ENCODE measurements around the gene TUBA4A. TPM values are rescaled to one million over a fixed set of nuclear protein-coding genes. Genes with fewer than 3 reads are reported as not detected.

TUBA4A gene
- total and polyA plus RNA-seq, 2 experiments from 2014 or later, result 44.3 to 77.7 TPM

DNA sequence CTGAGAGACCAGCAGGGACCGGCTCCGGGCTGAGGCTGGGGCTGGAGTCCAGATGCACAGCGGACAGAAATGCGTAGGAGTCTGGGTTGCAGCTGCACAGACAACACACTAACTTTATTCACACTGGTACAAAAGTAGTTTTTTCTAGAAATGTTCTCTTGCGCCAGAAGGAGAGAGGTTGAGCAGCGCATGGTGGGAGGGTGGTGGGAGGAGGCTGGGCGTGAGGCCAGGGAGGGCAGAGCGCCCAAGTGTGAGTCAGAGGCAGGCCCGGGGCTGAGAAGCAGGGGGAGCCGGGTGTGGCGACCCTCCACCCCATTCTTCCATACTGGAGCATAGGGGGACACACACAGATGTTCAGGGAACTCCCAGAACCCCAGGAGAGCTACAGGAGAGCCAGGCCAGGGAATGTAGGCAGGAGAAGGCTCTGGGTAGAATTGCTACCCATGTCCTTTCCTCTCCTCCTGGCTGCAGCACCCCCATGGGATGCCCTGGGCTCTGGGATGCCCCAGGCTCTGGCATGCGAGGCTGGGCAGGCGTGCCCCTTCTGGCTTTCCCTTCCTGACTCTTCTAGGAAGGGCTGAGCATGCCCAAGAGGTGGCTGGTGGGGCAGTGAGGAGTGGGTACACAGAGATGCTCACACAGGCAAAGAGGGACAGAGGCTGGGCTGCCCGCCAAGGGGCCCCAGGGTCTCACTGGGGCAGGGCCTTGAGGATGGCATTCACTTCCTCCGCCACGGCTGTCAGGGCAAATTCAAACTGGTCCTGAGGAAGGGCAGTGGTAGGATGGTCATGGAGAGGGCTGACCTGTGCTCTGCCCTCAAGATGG, 36.0 kb upstream of the TUBA4A start (continued):
- TF ChIP-seq, protein P1, sequence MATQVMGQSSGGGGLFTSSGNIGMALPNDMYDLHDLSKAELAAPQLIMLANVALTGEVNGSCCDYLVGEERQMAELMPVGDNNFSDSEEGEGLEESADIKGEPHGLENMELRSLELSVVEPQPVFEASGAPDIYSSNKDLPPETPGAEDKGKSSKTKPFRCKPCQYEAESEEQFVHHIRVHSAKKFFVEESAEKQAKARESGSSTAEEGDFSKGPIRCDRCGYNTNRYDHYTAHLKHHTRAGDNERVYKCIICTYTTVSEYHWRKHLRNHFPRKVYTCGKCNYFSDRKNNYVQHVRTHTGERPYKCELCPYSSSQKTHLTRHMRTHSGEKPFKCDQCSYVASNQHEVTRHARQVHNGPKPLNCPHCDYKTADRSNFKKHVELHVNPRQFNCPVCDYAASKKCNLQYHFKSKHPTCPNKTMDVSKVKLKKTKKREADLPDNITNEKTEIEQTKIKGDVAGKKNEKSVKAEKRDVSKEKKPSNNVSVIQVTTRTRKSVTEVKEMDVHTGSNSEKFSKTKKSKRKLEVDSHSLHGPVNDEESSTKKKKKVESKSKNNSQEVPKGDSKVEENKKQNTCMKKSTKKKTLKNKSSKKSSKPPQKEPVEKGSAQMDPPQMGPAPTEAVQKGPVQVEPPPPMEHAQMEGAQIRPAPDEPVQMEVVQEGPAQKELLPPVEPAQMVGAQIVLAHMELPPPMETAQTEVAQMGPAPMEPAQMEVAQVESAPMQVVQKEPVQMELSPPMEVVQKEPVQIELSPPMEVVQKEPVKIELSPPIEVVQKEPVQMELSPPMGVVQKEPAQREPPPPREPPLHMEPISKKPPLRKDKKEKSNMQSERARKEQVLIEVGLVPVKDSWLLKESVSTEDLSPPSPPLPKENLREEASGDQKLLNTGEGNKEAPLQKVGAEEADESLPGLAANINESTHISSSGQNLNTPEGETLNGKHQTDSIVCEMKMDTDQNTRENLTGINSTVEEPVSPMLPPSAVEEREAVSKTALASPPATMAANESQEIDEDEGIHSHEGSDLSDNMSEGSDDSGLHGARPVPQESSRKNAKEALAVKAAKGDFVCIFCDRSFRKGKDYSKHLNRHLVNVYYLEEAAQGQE (IDR thresholded peaks at IDR 0.05; ENCODE audit: unreplicated experiment), result no peak
- TF ChIP-seq ZNF114 (CRISPR knock-in tag; IDR thresholded peaks at IDR 0.05), result no peak
- TF ChIP-seq, protein P2, sequence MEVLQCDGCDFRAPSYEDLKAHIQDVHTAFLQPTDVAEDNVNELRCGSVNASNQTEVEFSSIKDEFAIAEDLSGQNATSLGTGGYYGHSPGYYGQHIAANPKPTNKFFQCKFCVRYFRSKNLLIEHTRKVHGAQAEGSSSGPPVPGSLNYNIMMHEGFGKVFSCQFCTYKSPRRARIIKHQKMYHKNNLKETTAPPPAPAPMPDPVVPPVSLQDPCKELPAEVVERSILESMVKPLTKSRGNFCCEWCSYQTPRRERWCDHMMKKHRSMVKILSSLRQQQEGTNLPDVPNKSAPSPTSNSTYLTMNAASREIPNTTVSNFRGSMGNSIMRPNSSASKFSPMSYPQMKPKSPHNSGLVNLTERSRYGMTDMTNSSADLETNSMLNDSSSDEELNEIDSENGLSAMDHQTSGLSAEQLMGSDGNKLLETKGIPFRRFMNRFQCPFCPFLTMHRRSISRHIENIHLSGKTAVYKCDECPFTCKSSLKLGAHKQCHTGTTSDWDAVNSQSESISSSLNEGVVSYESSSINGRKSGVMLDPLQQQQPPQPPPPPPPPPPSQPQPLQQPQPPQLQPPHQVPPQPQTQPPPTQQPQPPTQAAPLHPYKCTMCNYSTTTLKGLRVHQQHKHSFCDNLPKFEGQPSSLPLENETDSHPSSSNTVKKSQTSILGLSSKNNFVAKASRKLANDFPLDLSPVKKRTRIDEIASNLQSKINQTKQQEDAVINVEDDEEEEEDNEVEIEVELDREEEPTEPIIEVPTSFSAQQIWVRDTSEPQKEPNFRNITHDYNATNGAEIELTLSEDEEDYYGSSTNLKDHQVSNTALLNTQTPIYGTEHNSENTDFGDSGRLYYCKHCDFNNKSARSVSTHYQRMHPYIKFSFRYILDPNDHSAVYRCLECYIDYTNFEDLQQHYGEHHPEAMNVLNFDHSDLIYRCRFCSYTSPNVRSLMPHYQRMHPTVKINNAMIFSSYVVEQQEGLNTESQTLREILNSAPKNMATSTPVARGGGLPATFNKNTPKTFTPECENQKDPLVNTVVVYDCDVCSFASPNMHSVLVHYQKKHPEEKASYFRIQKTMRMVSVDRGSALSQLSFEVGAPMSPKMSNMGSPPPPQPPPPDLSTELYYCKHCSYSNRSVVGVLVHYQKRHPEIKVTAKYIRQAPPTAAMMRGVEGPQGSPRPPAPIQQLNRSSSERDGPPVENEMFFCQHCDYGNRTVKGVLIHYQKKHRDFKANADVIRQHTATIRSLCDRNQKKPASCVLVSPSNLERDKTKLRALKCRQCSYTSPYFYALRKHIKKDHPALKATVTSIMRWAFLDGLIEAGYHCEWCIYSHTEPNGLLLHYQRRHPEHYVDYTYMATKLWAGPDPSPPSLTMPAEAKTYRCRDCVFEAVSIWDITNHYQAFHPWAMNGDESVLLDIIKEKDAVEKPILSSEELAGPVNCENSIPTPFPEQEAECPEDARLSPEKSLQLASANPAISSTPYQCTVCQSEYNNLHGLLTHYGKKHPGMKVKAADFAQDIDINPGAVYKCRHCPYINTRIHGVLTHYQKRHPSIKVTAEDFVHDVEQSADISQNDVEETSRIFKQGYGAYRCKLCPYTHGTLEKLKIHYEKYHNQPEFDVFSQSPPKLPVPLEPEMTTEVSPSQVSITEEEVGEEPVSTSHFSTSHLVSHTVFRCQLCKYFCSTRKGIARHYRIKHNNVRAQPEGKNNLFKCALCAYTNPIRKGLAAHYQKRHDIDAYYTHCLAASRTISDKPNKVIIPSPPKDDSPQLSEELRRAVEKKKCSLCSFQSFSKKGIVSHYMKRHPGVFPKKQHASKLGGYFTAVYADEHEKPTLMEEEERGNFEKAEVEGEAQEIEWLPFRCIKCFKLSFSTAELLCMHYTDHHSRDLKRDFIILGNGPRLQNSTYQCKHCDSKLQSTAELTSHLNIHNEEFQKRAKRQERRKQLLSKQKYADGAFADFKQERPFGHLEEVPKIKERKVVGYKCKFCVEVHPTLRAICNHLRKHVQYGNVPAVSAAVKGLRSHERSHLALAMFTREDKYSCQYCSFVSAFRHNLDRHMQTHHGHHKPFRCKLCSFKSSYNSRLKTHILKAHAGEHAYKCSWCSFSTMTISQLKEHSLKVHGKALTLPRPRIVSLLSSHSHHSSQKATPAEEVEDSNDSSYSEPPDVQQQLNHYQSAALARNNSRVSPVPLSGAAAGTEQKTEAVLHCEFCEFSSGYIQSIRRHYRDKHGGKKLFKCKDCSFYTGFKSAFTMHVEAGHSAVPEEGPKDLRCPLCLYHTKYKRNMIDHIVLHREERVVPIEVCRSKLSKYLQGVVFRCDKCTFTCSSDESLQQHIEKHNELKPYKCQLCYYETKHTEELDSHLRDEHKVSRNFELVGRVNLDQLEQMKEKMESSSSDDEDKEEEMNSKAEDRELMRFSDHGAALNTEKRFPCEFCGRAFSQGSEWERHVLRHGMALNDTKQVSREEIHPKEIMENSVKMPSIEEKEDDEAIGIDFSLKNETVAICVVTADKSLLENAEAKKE (CRISPR knock-in tag; IDR thresholded peaks at IDR 0.05), result no peak
- no peak for TF ChIP-seq POLR2AphosphoS5 (IDR thresholded peaks at IDR 0.05; ENCODE audit: low read depth)
- no peak for TF ChIP-seq ZNF331 (CRISPR knock-in tag; IDR thresholded peaks at IDR 0.05; ENCODE audit: low read depth)
- TF ChIP-seq NANOG (IDR thresholded peaks at IDR 0.05; ENCODE audit: borderline replicate concordance), result no peak
